22Rv1 (cell line): ENCODE measurements around the gene RCSD1.

Experiments used
- ZFX ChIP-seq: fragments of 450-650 bp; IDR thresholded peaks from 2 replicates; pipeline ENCODE4 v1.6.1; 2017; ENCODE audit warnings: antibody characterized with exemption, borderline replicate concordance
- TF ChIP-seq, protein P1 (sequence below): fragments of 450-650 bp; IDR thresholded peaks from 2 replicates; pipeline ENCODE4 v1.5.1; 2017; ENCODE audit warnings: mild to moderate bottlenecking

DNA sequence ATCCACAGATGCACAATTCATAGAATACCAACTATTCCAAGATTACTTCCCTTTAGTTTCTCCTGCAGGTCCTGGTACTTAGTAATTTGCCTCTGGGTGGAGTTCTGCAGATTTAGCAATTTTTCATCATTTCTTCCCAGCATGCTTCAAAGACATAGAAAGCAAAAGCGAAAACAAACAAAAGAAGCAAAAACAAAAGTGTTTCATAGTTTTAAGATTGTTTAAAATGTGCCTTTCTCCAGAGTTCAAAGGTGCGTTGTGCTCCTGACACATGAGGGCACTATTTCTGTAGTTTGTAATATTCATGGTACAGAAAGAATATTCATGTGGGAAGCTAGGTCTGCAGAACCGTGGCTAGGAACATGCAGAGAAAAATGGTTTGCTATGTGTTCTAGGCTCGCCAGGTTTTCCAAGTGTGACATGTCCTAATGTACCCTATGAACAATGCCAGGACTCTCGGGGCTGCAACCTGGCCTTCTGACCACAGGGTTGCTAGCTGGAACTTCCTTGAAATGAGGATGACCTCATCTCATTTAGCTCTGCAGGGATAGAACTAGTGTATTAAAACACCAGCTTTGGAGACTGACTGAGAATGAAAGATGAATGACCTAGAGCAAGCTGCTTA lies 30.0 kb upstream of the RCSD1 start:
- no peak for TF ChIP-seq ZFX
- TF ChIP-seq, protein P1, sequence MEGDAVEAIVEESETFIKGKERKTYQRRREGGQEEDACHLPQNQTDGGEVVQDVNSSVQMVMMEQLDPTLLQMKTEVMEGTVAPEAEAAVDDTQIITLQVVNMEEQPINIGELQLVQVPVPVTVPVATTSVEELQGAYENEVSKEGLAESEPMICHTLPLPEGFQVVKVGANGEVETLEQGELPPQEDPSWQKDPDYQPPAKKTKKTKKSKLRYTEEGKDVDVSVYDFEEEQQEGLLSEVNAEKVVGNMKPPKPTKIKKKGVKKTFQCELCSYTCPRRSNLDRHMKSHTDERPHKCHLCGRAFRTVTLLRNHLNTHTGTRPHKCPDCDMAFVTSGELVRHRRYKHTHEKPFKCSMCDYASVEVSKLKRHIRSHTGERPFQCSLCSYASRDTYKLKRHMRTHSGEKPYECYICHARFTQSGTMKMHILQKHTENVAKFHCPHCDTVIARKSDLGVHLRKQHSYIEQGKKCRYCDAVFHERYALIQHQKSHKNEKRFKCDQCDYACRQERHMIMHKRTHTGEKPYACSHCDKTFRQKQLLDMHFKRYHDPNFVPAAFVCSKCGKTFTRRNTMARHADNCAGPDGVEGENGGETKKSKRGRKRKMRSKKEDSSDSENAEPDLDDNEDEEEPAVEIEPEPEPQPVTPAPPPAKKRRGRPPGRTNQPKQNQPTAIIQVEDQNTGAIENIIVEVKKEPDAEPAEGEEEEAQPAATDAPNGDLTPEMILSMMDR: peak; percentile 66
